ENCODE measurements around the gene LRWD1. TPM values are rescaled to one million over a fixed set of nuclear protein-coding genes. Genes with fewer than 3 reads are reported as not detected.
A peak's percentile ranks its signal among the peaks of the same experiment; 100 is the strongest.

LRWD1 gene
- total RNA-seq, 1 experiment from 2014 or later: 55.8 TPM

DNA sequence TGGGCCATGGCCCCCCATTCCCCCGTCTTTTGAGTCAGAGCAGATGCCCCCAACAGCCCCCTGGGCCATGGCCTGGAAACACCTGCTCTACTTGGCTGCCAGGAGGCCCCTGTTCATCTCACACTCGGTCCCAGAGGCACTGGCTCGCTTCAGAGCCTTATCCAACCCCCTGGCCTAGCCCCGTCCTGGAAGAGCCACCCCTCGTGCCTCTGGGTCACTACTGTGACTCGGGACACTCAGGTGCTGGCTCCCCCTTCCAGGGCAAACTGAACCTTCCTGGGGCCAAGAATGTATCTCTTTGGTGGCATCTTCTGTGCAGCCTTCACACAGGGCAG is 7.0 kb downstream of the LRWD1 start:
- CTCF ChIA-PET: no interaction called here
- no peaks in the 10 kb centered on the region for H3K4me1 ChIP-seq (ENCODE audit: control insufficient read depth, insufficient read depth, low read length)
- ATAC-seq: 0 out of 2 replicates have a peak, but pooled peaks have one; percentile 2
- H3K36me3 ChIP-seq (ENCODE audit: control insufficient read depth, insufficient read depth, low read length): no peaks in the 10 kb centered on the region; the same call in 1 of the 2 replicates
- in situ Hi-C loops (cut with HindIII; ENCODE audit: low pct_unique_long_range_greater_than_20kb, low sequenced_read_pairs): no loop called here
- no peaks in the 10 kb centered on the region for H3K27me3 ChIP-seq (ENCODE audit: control insufficient read depth, insufficient read depth, low read length)
- no peaks in the 10 kb centered on the region for H3K9me3 ChIP-seq (ENCODE audit: control insufficient read depth, insufficient read depth, low read depth, low read length)
- DNase-seq (ENCODE audit: low read depth, low spot score): no peak
- TF ChIP-seq TCF7L2 (IDR thresholded peaks at IDR 0.05; ENCODE audit: low read depth, low read length): no peak
- TF ChIP-seq, protein P1, sequence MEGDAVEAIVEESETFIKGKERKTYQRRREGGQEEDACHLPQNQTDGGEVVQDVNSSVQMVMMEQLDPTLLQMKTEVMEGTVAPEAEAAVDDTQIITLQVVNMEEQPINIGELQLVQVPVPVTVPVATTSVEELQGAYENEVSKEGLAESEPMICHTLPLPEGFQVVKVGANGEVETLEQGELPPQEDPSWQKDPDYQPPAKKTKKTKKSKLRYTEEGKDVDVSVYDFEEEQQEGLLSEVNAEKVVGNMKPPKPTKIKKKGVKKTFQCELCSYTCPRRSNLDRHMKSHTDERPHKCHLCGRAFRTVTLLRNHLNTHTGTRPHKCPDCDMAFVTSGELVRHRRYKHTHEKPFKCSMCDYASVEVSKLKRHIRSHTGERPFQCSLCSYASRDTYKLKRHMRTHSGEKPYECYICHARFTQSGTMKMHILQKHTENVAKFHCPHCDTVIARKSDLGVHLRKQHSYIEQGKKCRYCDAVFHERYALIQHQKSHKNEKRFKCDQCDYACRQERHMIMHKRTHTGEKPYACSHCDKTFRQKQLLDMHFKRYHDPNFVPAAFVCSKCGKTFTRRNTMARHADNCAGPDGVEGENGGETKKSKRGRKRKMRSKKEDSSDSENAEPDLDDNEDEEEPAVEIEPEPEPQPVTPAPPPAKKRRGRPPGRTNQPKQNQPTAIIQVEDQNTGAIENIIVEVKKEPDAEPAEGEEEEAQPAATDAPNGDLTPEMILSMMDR (IDR thresholded peaks at IDR 0.05): no peak
- TF ChIP-seq, protein P2, sequence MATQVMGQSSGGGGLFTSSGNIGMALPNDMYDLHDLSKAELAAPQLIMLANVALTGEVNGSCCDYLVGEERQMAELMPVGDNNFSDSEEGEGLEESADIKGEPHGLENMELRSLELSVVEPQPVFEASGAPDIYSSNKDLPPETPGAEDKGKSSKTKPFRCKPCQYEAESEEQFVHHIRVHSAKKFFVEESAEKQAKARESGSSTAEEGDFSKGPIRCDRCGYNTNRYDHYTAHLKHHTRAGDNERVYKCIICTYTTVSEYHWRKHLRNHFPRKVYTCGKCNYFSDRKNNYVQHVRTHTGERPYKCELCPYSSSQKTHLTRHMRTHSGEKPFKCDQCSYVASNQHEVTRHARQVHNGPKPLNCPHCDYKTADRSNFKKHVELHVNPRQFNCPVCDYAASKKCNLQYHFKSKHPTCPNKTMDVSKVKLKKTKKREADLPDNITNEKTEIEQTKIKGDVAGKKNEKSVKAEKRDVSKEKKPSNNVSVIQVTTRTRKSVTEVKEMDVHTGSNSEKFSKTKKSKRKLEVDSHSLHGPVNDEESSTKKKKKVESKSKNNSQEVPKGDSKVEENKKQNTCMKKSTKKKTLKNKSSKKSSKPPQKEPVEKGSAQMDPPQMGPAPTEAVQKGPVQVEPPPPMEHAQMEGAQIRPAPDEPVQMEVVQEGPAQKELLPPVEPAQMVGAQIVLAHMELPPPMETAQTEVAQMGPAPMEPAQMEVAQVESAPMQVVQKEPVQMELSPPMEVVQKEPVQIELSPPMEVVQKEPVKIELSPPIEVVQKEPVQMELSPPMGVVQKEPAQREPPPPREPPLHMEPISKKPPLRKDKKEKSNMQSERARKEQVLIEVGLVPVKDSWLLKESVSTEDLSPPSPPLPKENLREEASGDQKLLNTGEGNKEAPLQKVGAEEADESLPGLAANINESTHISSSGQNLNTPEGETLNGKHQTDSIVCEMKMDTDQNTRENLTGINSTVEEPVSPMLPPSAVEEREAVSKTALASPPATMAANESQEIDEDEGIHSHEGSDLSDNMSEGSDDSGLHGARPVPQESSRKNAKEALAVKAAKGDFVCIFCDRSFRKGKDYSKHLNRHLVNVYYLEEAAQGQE (IDR thresholded peaks at IDR 0.05; ENCODE audit: insufficient read depth in 1 of 2, low read depth in 2 of 2, low read length in 1 of 2): no peak
- BruUV-seq (replicated peaks): no TSS peak
- intact Hi-C loops (cut with micrococcal nuclease; ENCODE audit: unreplicated experiment): no loop called here
- H3K27ac ChIP-seq (ENCODE audit: low read length): no peak overlapping the region
- H3K4me3 ChIP-seq (ENCODE audit: low read depth in 2 of 2, low read length in 2 of 2): no peak overlapping the region
- POLR2A ChIA-PET: no interaction called here

DNA sequence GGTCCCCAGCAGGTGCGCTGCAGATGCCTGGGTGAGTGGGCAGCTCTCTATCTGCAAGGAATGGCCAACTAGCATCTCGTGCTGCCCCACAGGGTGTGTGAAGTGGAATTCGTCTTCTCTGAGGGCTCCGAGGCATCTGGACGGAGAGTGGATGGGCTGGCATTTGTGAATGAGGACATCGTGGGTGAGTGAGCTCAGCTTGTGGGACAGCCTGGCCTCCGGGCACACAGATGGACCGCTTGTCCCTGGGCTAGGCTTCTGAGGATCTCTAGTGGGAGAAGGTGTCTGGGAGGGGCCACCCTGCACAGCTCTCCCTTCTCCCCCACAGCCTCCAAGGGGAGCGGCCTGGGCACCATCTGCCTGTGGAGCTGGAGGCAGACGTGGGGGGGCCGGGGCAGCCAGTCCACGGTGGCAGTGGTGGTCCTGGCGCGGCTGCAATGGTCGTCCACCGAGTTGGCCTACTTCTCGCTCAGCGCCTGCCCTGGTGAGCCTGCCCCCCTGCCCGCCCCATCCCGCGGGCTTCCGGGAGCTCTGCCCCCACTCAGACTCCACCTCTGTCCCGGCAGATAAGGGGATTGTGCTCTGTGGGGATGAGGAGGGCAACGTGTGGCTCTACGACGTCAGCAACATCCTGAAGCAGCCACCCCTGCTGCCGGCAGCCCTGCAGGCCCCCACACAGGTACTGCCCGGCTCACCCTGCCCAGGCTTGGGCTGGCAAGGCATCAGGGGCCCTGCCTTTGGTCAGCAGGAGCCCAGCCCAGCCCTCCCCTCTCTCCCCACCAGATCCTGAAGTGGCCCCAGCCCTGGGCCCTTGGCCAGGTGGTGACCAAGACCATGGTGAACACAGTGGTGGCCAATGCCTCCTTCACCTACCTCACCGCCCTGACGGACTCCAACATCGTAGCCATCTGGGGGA is 7.6 kb downstream of the LRWD1 start:
- no peaks in the 10 kb centered on the region for H3K36me3 ChIP-seq (ENCODE audit: control insufficient read depth, insufficient read depth, low read length)
- no peak overlapping the region for H3K27ac ChIP-seq (ENCODE audit: low read length)
- no TSS peak for BruUV-seq (replicated peaks)
- no peaks in the 10 kb centered on the region for H3K27me3 ChIP-seq (ENCODE audit: control insufficient read depth, insufficient read depth, low read length)
- CTCF ChIA-PET: interaction anchor here (0.6 kb wide), 1 partner anchor 33 kb away, joined by 4 read pairs; no protein-coding TSS in a partner anchor
- no peak for TF ChIP-seq SIN3A (IDR thresholded peaks at IDR 0.05; ENCODE audit: borderline replicate concordance, insufficient read depth, low read depth, low read length)
- TF ChIP-seq TCF7L2 (IDR thresholded peaks at IDR 0.05; ENCODE audit: low read depth, low read length): no peak
- TF ChIP-seq POLR2AphosphoS5 (IDR thresholded peaks at IDR 0.05; ENCODE audit: low read depth, low read length): no peak
- TF ChIP-seq, protein P1 (IDR thresholded peaks at IDR 0.05): no peak
- TF ChIP-seq, protein P2 (IDR thresholded peaks at IDR 0.05; ENCODE audit: insufficient read depth in 1 of 2, low read depth in 2 of 2, low read length in 1 of 2): no peak
- ATAC-seq (0 out of 2 replicates have a peak, but pooled peaks have one; percentile 4), DNase-seq (ENCODE audit: low read depth, low spot score) (no peak)
- in situ Hi-C loops (cut with HindIII; ENCODE audit: low pct_unique_long_range_greater_than_20kb, low sequenced_read_pairs) (no loop called here), intact Hi-C loops (cut with micrococcal nuclease; ENCODE audit: unreplicated experiment) (no loop called here)
- no peaks in the 10 kb centered on the region for H3K9me3 ChIP-seq (ENCODE audit: control insufficient read depth, insufficient read depth, low read depth, low read length)
- H3K4me3 ChIP-seq (ENCODE audit: low read depth in 2 of 2, low read length in 2 of 2): no peak overlapping the region
- POLR2A ChIA-PET: no interaction called here
- no peaks in the 10 kb centered on the region for H3K4me1 ChIP-seq (ENCODE audit: control insufficient read depth, insufficient read depth, low read length)
